ENCODE results near the gene S100A11.

The S100A11 gene

GRCh38 chr1:151991663-151992302 lies 45.0 kb downstream of the S100A11 start:
- no peak for TF ChIP-seq CTCF (IDR thresholded peaks at IDR 0.05)
- Histone ChIP-seq H3K4me1 (ENCODE audit: control insufficient read depth in 1 of 2, insufficient read depth in 1 of 2, low read depth in 1 of 2, low read length in 1 of 2) (peaks cover 17 to 26% of the 10 kb centered on the region in 2 experiments), H3K9me3 (no peaks in the 10 kb centered on the region), H3K36me3 (no peaks in the 10 kb centered on the region), H3K27ac (no peak overlapping the region), H3K4me3 (ENCODE audit: low read depth in 1 of 2, low read length in 1 of 2) (no peak overlapping the region), H3K27me3 (peaks cover 91% of the 10 kb centered on the region)

- Histone ChIP-seq H3K4me1 (ENCODE audit: control insufficient read depth in 1 of 2, insufficient read depth in 1 of 2, low read depth in 1 of 2, low read length in 1 of 2) (peaks cover 17 to 26% of the 10 kb centered on the region in 2 experiments), H3K4me3 (ENCODE audit: low read depth in 1 of 2, low read length in 1 of 2) (no peak overlapping the region), H3K27ac (no peak overlapping the region), H3K9me3 (no peaks in the 10 kb centered on the region), H3K36me3 (no peaks in the 10 kb centered on the region), H3K27me3 (peaks cover 82% of the 10 kb centered on the region)
- no peak for TF ChIP-seq CTCF (IDR thresholded peaks at IDR 0.05)
Measured at GRCh38 chr1:151990856-151991198, 46.0 kb downstream of the S100A11 start.

GRCh38 chr1:151990058-151990855 lies 46.5 kb downstream of the S100A11 start:
- Histone ChIP-seq H3K9me3 (no peaks in the 10 kb centered on the region), H3K4me1 (ENCODE audit: control insufficient read depth in 1 of 2, insufficient read depth in 1 of 2, low read depth in 1 of 2, low read length in 1 of 2) (peaks cover 17 to 26% of the 10 kb centered on the region in 2 experiments), H3K27ac (no peak overlapping the region), H3K27me3 (peaks cover 76% of the 10 kb centered on the region), H3K36me3 (no peaks in the 10 kb centered on the region), H3K4me3 (ENCODE audit: low read depth in 1 of 2, low read length in 1 of 2) (no peak overlapping the region)
- TF ChIP-seq CTCF (IDR thresholded peaks at IDR 0.05) = no peak

- no peak overlapping the region for H3K27ac ChIP-seq
- no peak overlapping the region for H3K4me3 ChIP-seq (ENCODE audit: low read depth in 1 of 2, low read length in 1 of 2)
- no peaks in the 10 kb centered on the region for H3K9me3 ChIP-seq
- H3K27me3 ChIP-seq = peaks cover 67% of the 10 kb centered on the region
- TF ChIP-seq CTCF (IDR thresholded peaks at IDR 0.05) = no peak
- H3K36me3 ChIP-seq = no peaks in the 10 kb centered on the region
- peaks cover 17 to 27% of the 10 kb centered on the region in 2 experiments for H3K4me1 ChIP-seq (ENCODE audit: control insufficient read depth in 1 of 2, insufficient read depth in 1 of 2, low read depth in 1 of 2, low read length in 1 of 2)
Measured at GRCh38 chr1:151989211-151989862, 47.5 kb downstream of the S100A11 start.

- H3K4me1 ChIP-seq (ENCODE audit: control insufficient read depth in 1 of 2, insufficient read depth in 1 of 2, low read depth in 1 of 2, low read length in 1 of 2) = peaks cover 12 to 22% of the 10 kb centered on the region in 2 experiments
- no peaks in the 10 kb centered on the region for H3K9me3 ChIP-seq
- H3K27ac ChIP-seq = no peak overlapping the region
- H3K27me3 ChIP-seq = peaks cover 58% of the 10 kb centered on the region
- TF ChIP-seq CTCF (IDR thresholded peaks at IDR 0.05) = no peak
- H3K4me3 ChIP-seq (ENCODE audit: low read depth in 1 of 2, low read length in 1 of 2) = no peak overlapping the region
- no peaks in the 10 kb centered on the region for H3K36me3 ChIP-seq
Measured at GRCh38 chr1:151988405-151988923, 48.3 kb downstream of the S100A11 start.

All from neutrophil (primary cell).